A549 (cell line): ENCODE data around the gene PEAK3. TPM values are rescaled to one million over a fixed set of nuclear protein-coding genes. Genes with fewer than 3 reads are reported as not detected.

Experiments used
- ATAC-seq, 2 experiments: fragments of 200-7000 bp in 1 of 2; fragments of >200 bp in 1 of 2; cut with Nextera tagmentation in 1 of 2; cut with Tn5 transposase in 1 of 2; 3 replicates each; pipeline versions ENCODE4 v1.8.0 to v1.9.1; 2018 to 2020; ENCODE audit warnings: mild to moderate bottlenecking in 1 of 2, moderate library complexity in 1 of 2
- CTCF ChIA-PET: fragments of 300-600 bp; sonication (Branson Sonifier 250); formaldehyde crosslinking; extraction: SDS; loops from one replicate; lab custom pipeline; 2021; ENCODE audit warnings: antibody characterized with exemption, inconsistent platforms; lab: Yijun Ruan, JAX
- POLR2A ChIA-PET: fragments of 350-600 bp; formaldehyde crosslinking; extraction: SDS; loops from one replicate; lab custom pipeline; 2021; ENCODE audit warnings: antibody characterized with exemption, inconsistent platforms; lab: Yijun Ruan, JAX
- DNase-seq, 2 experiments: peaks; one replicate each; pipeline versions ENCODE4 v3.0.0 to v3.0.0-alpha.2; 2011 to 2016; ENCODE audit warnings: low read depth in 1 of 2, low spot score in 1 of 2
- FAIRE-seq: peaks from 2 replicates; lab custom pipeline; 2011; peaks lifted over from hg19 to GRCh38; lab: Jason Lieb, UNC
- H3K27ac ChIP-seq, 2 experiments: fragments of >200 bp; sonication (Bioruptor Twin); formaldehyde crosslinking; 3 replicates each; pipeline ENCODE4 v1.5.1; 2016 to 2017
- H3K4me1 ChIP-seq: fragments of >200 bp; sonication (Bioruptor Twin); formaldehyde crosslinking; 3 replicates; pipeline ENCODE4 v1.6.1; 2016
- H3K4me2 ChIP-seq: fragments of >200 bp; sonication (Bioruptor Twin); formaldehyde crosslinking; 3 replicates; pipeline ENCODE4 v1.6.1; 2016
- H3K4me3 ChIP-seq: fragments of >200 bp; sonication (Bioruptor Twin); formaldehyde crosslinking; 3 replicates; pipeline ENCODE4 v1.5.1; 2016
- H3K9me3 ChIP-seq: fragments of >200 bp; sonication (Bioruptor Twin); formaldehyde crosslinking; 3 replicates; pipeline ENCODE4 v1.6.1; 2016
- BHLHE40 ChIP-seq: IDR thresholded peaks from 2 replicates; pipeline ENCODE4 v1.6.1; 2012; ENCODE audit warnings: low read depth, low read length, inconsistent platforms
- CBX2 ChIP-seq: fragments of 200-600 bp; sonication (generic); IDR thresholded peaks from 2 replicates; pipeline ENCODE4 v1.6.1; 2016; ENCODE audit warnings: low read depth, mild to moderate bottlenecking, borderline replicate concordance
- CBX8 ChIP-seq: fragments of 200-600 bp; sonication (generic); IDR thresholded peaks from 2 replicates; pipeline ENCODE4 v1.6.1; 2016
- EP300 ChIP-seq, 2 experiments: fragments of >200 bp; sonication (Bioruptor Twin); formaldehyde crosslinking; IDR thresholded peaks; 2 replicates in 1 of 2; 3 replicates in 1 of 2; pipeline ENCODE4 v1.6.1; 2016 to 2017
- FOXS1 ChIP-seq: fragments of 250-450 bp; sonication (Bioruptor Pico); IDR thresholded peaks from 2 replicates; pipeline ENCODE4 v1.5.0; 2020; ENCODE audit warnings: mild to moderate bottlenecking, moderate library complexity
- HDAC2 ChIP-seq: fragments of 200-600 bp; sonication (generic); IDR thresholded peaks from 2 replicates; pipeline ENCODE4 v1.6.1; 2016
- HEYL ChIP-seq: fragments of 250-450 bp; sonication (Bioruptor Pico); IDR thresholded peaks from 2 replicates; pipeline ENCODE4 v1.8.0; 2021; ENCODE audit warnings: mild to moderate bottlenecking, moderate library complexity
- HOXA7 ChIP-seq: fragments of 250-450 bp; sonication (Bioruptor Pico); IDR thresholded peaks from 2 replicates; pipeline ENCODE4 v1.5.0; 2020; ENCODE audit warnings: mild to moderate bottlenecking, moderate library complexity
- HOXB13 ChIP-seq: fragments of 250-450 bp; sonication (Bioruptor Pico); IDR thresholded peaks from 2 replicates; pipeline ENCODE4 v1.5.0; 2020; ENCODE audit warnings: low read depth, mild to moderate bottlenecking, moderate library complexity
- HOXB5 ChIP-seq: fragments of 250-450 bp; sonication (Bioruptor Pico); IDR thresholded peaks from 2 replicates; pipeline ENCODE4 v1.5.0; 2020; ENCODE audit warnings: mild to moderate bottlenecking, moderate library complexity
- JUNB ChIP-seq: fragments of >200 bp; sonication (Bioruptor Twin); formaldehyde crosslinking; IDR thresholded peaks from 2 replicates; pipeline ENCODE4 v1.6.1; 2016
- NPAS2 ChIP-seq: fragments of 250-450 bp; sonication (Bioruptor Pico); IDR thresholded peaks from 2 replicates; pipeline ENCODE4 v1.8.0; 2022; ENCODE audit warnings: mild to moderate bottlenecking, moderate library complexity, borderline replicate concordance
- RCOR1 ChIP-seq: fragments of 150-350 bp; IDR thresholded peaks from 2 replicates; pipeline ENCODE4 v1.6.1; 2014; ENCODE audit warnings: antibody characterized with exemption, low read length, low read depth
- RFX5 ChIP-seq: fragments of 450-650 bp; IDR thresholded peaks from 2 replicates; pipeline ENCODE4 v1.7.1; 2014; ENCODE audit warnings: antibody characterized with exemption, mild to moderate bottlenecking, moderate library complexity
- RNF2 ChIP-seq: fragments of 200-600 bp; sonication (generic); IDR thresholded peaks from 2 replicates; pipeline ENCODE4 v1.6.1; 2016; ENCODE audit warnings: low read depth, mild to moderate bottlenecking, antibody characterized with exemption, moderate library complexity, borderline replicate concordance
- SREBF2 ChIP-seq: fragments of 450-650 bp; IDR thresholded peaks from 2 replicates; pipeline ENCODE4 v1.6.1; 2014; ENCODE audit warnings: mild to moderate bottlenecking, moderate library complexity
- ZC3H11A ChIP-seq: fragments of 450-650 bp; IDR thresholded peaks from 2 replicates; pipeline ENCODE4 v1.6.1; 2014; ENCODE audit warnings: antibody characterized with exemption, mild to moderate bottlenecking
- ZFP36 ChIP-seq: fragments of 450-650 bp; IDR thresholded peaks from 2 replicates; pipeline ENCODE4 v1.6.1; 2014; ENCODE audit warnings: borderline replicate concordance; ENCODE audit not compliant: partially characterized antibody
- ZNF302 ChIP-seq: fragments of 250-450 bp; sonication (Bioruptor Pico); IDR thresholded peaks from 2 replicates; pipeline ENCODE4 v1.9.0; 2021; ENCODE audit warnings: inconsistent platforms, mild to moderate bottlenecking, moderate library complexity
- WGBS: methylation state at CpG from one replicate; pipeline ENCODE4 v1.1.6; 2017; ENCODE audit errors: missing lambda C conversion rate; 5-methylcytosine and 5-hydroxymethylcytosine counted together
- polyA plus RNA-seq, 4 experiments: library from polyadenylated mRNA; depleted of rRNA in 3 of 4; stranded (reverse); fragments of >200 nt; fragmentation: RNase III in 1 of 4; extraction: RNeasy Plus Mini Kit Qiagen cat#74134 plus additional on column Dnase treatment in 1 of 4; gene quantifications; 2 replicates in 3 of 4; 3 replicates in 1 of 4; pipeline ENCODE4 v1.2.3, GENCODE V29; 2011 to 2017
- TF ChIP-seq, protein P1 (sequence below): fragments of >200 bp; sonication (Bioruptor Twin); formaldehyde crosslinking; IDR thresholded peaks from 3 replicates; pipeline ENCODE4 v1.6.1; 2016
- TF ChIP-seq, protein P2 (sequence below): fragments of 450-650 bp; IDR thresholded peaks from 2 replicates; pipeline ENCODE4 v1.6.1; 2014; ENCODE audit warnings: antibody characterized with exemption
- TF ChIP-seq, protein P3 (sequence below): fragments of 150-350 bp; IDR thresholded peaks from 2 replicates; pipeline ENCODE4 v1.6.1; 2014; ENCODE audit warnings: low read depth, mild to moderate bottlenecking, low read length
- TF ChIP-seq, protein P4 (sequence below): fragments of >200 bp; sonication (Bioruptor Twin); formaldehyde crosslinking; IDR thresholded peaks from 3 replicates; pipeline ENCODE4 v1.5.1; 2016
- TF ChIP-seq, protein P5 (sequence below): fragments of 250-450 bp; sonication (Bioruptor Pico); IDR thresholded peaks from 2 replicates; pipeline ENCODE4 v1.5.0; 2021; ENCODE audit warnings: mild to moderate bottlenecking, moderate library complexity, borderline replicate concordance
- TF ChIP-seq, protein P6 (sequence below): IDR thresholded peaks from 2 replicates; pipeline ENCODE4 v1.6.1; 2012; ENCODE audit warnings: low read depth, borderline replicate concordance

Gene PEAK3
- polyA plus RNA-seq, 2 of the 4 experiments (the other 2 are of a cell fraction) = not detected

DNA sequence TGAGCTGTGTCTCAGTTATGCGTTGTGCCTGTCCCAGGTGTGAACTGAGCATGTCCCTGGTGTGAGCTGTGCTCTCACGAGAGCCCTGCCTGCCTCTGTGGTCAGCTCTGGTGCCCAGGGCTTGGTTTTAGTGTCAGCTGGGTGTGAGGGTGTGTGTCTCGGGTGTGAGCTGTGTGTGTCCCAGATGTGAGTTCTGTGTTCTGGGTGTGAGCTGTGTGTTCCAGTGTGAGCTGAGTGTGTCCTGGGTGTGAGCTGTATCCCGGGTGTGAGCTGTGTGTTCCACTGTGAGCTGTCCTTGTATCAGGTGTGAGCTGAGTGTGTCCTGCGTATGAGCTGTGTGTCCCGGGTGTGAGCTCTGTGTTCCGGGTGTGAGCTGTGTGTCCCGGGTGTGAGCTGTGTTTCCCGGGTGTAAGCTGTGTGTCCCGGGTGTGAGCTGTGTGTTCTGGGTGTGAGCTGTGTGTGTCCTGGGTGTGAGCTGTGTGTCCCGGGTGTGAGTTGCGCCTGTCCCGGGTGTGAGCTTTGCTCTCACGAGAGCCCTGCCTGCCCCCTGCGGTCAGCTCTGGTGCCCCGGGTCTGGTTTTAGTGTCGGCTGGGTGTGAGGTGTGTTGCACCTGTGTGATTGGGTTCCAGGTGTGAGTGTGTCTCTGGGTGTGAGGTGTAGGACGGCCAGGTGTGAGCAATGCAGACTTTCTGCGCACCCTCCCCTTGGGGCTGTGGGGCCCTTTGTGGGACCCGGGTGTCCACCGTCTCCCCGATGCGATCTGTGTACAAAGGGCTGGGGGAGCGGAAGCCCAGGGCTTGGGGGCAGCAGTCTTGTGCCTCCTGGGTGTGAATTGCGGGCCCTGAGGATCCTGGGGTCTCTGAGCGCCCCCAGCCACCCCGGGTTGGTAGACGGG lies 7.1 kb upstream of the PEAK3 start:
- FAIRE-seq (no peak), DNase-seq (no peak)
- Histone ChIP-seq H3K4me2 (peak overlapping the region; percentile 88), H3K9me3 (no peaks in the 10 kb centered on the region), H3K4me3 (peak overlapping the region; percentile 40; the same call in 2 of the 3 replicates)
- TF ChIP-seq, protein P1, sequence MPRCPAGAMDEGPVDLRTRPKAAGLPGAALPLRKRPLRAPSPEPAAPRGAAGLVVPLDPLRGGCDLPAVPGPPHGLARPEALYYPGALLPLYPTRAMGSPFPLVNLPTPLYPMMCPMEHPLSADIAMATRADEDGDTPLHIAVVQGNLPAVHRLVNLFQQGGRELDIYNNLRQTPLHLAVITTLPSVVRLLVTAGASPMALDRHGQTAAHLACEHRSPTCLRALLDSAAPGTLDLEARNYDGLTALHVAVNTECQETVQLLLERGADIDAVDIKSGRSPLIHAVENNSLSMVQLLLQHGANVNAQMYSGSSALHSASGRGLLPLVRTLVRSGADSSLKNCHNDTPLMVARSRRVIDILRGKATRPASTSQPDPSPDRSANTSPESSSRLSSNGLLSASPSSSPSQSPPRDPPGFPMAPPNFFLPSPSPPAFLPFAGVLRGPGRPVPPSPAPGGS = no peak
- TF ChIP-seq CBX8 = no peak
- TF ChIP-seq, protein P2, sequence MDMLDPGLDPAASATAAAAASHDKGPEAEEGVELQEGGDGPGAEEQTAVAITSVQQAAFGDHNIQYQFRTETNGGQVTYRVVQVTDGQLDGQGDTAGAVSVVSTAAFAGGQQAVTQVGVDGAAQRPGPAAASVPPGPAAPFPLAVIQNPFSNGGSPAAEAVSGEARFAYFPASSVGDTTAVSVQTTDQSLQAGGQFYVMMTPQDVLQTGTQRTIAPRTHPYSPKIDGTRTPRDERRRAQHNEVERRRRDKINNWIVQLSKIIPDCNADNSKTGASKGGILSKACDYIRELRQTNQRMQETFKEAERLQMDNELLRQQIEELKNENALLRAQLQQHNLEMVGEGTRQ = no peak
- no peak for TF ChIP-seq CBX2
- no peak for TF ChIP-seq ZFP36
- TF ChIP-seq HOXB13 (CRISPR knock-in tag) = no peak
- no peak for TF ChIP-seq RNF2
- no peak for TF ChIP-seq SREBF2
- TF ChIP-seq, protein P3, sequence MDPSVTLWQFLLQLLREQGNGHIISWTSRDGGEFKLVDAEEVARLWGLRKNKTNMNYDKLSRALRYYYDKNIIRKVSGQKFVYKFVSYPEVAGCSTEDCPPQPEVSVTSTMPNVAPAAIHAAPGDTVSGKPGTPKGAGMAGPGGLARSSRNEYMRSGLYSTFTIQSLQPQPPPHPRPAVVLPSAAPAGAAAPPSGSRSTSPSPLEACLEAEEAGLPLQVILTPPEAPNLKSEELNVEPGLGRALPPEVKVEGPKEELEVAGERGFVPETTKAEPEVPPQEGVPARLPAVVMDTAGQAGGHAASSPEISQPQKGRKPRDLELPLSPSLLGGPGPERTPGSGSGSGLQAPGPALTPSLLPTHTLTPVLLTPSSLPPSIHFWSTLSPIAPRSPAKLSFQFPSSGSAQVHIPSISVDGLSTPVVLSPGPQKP = no peak
- TF ChIP-seq JUNB = no peak
- TF ChIP-seq EP300 (IDR thresholded peaks at IDR 0.05) = no peak
- TF ChIP-seq HOXA7 (CRISPR knock-in tag) = no peak
- TF ChIP-seq RCOR1 = no peak
- TF ChIP-seq, protein P4, sequence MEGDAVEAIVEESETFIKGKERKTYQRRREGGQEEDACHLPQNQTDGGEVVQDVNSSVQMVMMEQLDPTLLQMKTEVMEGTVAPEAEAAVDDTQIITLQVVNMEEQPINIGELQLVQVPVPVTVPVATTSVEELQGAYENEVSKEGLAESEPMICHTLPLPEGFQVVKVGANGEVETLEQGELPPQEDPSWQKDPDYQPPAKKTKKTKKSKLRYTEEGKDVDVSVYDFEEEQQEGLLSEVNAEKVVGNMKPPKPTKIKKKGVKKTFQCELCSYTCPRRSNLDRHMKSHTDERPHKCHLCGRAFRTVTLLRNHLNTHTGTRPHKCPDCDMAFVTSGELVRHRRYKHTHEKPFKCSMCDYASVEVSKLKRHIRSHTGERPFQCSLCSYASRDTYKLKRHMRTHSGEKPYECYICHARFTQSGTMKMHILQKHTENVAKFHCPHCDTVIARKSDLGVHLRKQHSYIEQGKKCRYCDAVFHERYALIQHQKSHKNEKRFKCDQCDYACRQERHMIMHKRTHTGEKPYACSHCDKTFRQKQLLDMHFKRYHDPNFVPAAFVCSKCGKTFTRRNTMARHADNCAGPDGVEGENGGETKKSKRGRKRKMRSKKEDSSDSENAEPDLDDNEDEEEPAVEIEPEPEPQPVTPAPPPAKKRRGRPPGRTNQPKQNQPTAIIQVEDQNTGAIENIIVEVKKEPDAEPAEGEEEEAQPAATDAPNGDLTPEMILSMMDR = no peak
- TF ChIP-seq, all 56 proteins: peak for 0
- 77% methylated on average over 8 of the region's 28 CpGs for WGBS
- Histone ChIP-seq H3K27ac (no peak overlapping the region), H3K4me1 (peaks cover 5% of the 10 kb centered on the region; the same call in 2 of the 3 replicates)
- POLR2A ChIA-PET = no interaction called here
- CTCF ChIA-PET = interaction anchor here (0.7 to 2.6 kb wide), 2 partner anchors 14 to 348 kb away, joined by 4 to 11 read pairs; no protein-coding TSS in a partner anchor
- no peak for ATAC-seq

DNA sequence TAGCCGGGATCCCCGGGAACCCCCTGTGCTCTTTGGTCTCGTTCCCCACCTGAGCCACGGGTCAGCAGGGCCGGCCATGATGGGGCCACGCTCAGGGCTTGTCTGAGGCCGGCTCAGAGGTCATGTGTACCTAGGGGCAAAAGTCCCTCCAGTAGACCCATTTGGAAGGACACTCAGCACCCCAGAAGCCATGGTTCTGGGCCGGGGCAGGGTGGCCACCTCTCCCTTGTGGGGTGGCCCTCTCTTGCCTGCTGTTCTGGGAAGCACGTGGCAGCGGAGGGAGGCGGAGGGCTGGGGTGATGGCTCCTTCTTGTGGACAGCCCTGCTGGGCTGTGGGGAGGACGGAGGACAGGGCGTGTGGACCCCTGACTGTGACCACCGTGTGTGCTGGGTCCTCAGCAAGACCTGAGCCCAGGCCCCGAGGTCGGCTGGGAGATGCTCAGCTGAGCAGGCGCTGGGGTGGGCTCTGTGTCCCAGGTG lies 6.4 kb upstream of the PEAK3 start:
- Histone ChIP-seq H3K9me3 (no peaks in the 10 kb centered on the region), H3K27ac (no peak overlapping the region), H3K4me3 (no peak overlapping the region), H3K4me2 (no peak overlapping the region), H3K4me1 (peaks cover 5% of the 10 kb centered on the region; the same call in 2 of the 3 replicates)
- CTCF ChIA-PET = interaction anchor here (1.0 to 2.6 kb wide), 2 partner anchors 13 to 50 kb away, joined by 3 to 11 read pairs; no protein-coding TSS in a partner anchor
- no peak for DNase-seq
- no CpG with 5 or more reads among the region's 17 CpGs for WGBS
- POLR2A ChIA-PET = no interaction called here
- FAIRE-seq = no peak
- ATAC-seq = no peak
- TF ChIP-seq HOXB5 (no peak), BHLHE40 (no peak), ZC3H11A (no peak), RNF2 (no peak), FOXS1 (no peak), HDAC2 (no peak), ZNF302 (no peak), HEYL (CRISPR knock-in tag) (no peak), NPAS2 (CRISPR knock-in tag) (no peak), RFX5 (no peak)
- TF ChIP-seq, protein P5, sequence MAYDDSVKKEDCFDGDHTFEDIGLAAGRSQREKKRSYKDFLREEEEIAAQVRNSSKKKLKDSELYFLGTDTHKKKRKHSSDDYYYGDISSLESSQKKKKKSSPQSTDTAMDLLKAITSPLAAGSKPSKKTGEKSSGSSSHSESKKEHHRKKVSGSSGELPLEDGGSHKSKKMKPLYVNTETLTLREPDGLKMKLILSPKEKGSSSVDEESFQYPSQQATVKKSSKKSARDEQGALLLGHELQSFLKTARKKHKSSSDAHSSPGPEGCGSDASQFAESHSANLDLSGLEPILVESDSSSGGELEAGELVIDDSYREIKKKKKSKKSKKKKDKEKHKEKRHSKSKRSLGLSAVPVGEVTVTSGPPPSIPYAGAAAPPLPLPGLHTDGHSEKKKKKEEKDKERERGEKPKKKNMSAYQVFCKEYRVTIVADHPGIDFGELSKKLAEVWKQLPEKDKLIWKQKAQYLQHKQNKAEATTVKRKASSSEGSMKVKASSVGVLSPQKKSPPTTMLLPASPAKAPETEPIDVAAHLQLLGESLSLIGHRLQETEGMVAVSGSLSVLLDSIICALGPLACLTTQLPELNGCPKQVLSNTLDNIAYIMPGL (CRISPR knock-in tag) = no peak
- TF ChIP-seq, protein P6, sequence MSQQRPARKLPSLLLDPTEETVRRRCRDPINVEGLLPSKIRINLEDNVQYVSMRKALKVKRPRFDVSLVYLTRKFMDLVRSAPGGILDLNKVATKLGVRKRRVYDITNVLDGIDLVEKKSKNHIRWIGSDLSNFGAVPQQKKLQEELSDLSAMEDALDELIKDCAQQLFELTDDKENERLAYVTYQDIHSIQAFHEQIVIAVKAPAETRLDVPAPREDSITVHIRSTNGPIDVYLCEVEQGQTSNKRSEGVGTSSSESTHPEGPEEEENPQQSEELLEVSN = no peak
